GM19397 (cell line): ENCODE data around the gene UBN2.
A peak's percentile ranks its signal among the peaks of the same experiment; 100 is the strongest.

Experiments used
- ATAC-seq: cut with Tn5 transposase; IDR thresholded peaks from one replicate; pipeline ENCODE4 v1.9.1; 2021; ENCODE audit warnings: mild to moderate bottlenecking, moderate library complexity; ENCODE audit not compliant: unreplicated experiment

UBN2 gene

DNA sequence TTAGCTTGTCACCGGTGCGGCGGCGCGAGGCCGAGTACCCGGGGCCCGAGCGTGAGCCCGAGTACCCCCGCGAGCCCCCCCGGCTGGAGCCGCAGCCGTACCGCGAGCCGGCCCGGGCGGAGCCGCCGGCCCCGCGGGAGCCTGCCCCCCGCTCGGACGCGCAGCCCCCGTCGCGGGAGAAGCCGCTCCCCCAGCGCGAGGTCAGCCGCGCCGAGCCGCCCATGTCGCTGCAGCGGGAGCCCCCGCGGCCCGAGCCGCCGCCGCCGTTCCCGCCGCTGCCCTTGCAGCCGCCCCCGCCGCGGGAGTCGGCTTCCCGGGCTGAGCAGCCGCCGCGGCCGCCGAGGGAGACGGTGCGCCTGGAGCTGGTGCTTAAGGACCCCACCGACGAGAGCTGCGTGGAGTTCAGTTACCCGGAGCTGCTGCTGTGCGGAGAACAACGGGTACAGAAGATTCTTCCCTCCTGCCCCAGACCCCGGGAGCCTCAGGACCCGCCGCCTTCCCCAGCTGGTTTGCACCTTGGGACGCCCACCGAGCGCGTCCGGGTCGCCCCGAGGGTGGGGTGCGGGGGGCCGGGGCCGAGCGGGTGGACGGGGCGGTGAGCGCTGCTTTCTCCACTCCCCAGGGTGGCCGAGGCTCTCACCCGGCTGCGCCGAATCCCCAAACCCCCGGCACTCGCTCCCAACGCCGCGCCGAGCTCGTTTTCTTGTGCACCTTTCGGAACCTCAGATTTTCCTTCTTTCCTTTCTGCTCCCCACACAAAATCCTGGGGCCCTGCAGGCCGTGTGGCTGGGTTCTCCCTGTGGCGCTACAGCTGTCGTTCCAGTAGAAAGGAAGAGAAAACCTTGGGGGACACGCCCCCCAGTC, 708 bp downstream of the UBN2 start:
- ATAC-seq: peak; percentile 39

DNA sequence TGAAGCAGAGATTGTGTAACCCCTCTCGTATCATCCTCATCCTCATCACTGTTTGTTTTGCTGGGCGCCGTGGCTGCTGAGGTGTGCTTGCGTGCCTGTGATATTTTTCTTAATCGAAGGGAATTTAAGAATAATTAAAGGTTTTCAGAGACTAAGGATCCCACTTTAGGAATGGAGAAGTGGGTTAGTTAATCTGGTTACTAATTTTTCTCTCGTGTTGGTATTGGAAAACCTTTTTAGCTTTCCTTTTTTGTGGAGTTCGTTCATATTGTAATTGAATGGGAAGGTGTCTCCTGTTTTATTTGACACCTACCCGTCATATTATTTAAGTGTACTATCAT, 1.3 kb downstream of the UBN2 start:
- ATAC-seq: no peak

DNA sequence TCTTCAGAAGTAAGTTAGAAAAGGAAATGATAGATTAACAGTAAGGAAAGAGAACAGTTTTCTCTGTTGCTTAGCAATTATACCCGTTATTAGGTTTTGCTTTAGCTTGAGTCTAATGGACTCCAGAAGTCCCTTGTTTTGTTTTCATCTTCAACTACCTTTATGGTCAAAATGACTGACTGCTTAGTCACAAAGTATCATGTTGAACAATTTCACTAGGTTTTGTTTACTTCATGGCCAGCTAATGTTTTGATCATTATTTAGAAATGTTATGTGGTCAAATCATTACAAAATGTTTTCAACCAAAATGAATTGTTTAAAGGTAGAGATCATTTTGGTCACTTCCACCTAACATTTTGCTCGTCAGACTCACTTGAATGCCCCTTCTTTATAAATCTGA, 1.9 kb downstream of the UBN2 start:
- ATAC-seq: no peak

DNA sequence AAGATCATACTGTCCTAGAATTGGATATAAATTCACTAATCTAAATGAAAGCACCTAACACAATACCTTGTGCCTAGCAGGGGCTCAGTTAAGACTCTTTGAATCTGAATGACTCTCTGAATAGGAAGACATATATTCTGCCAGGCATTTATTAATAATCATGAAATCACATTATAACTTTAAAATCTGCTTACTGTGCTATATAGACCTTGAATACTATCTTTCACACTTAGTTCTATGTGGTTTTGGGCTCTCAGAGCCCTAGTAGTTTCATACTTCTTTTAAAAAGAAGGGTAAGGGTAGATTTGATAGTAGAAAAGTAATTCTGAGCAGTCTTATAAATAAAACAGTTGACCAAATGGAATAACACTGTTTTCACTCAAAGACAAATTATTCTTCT, 10.2 kb downstream of the UBN2 start:
- ATAC-seq: no peak

DNA sequence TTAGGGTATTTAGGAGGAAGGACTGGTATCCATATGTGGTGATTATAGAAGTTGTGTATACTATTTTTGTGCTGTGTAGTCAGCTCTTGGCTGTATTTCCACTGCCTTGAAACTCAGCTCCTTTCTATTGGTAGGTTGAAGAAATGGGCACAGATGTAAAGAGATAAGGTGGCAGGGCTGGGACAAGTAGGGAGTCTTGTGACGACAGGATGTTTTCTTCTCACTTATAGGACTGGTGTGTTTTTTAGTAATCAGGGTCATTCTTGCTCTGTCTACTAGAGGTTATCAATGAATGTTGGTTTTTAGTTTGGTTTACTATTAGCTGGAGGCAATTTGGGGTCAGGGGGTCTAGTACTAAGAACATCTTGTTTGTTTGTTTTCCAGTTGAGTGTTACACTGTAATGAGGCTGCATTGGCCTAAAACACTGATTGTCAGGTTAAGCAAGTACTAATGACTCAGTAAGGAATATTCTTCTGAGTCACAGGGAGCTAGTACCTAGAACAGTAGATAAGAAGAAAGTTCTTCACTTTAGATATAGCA, 11.8 kb downstream of the UBN2 start:
- no peak for ATAC-seq

DNA sequence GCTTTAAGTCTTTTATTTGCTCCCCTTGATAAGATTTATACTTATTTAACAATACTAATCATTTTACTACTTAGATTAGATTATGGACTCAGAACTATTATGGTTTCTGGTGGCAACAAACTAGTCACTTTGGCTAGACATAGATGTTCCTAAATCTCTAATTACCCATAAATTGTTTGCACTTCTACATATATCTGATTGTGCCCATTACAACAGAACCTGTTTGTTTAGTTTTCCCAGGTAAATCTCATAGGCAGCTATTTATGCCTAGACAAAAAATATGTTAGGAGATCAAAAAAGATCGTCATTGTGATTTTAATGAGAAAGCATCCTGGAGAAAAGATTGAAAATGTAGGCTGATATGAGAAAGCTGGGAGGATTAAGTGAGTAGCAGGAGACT, 14.4 kb downstream of the UBN2 start:
- ATAC-seq: no peak

DNA sequence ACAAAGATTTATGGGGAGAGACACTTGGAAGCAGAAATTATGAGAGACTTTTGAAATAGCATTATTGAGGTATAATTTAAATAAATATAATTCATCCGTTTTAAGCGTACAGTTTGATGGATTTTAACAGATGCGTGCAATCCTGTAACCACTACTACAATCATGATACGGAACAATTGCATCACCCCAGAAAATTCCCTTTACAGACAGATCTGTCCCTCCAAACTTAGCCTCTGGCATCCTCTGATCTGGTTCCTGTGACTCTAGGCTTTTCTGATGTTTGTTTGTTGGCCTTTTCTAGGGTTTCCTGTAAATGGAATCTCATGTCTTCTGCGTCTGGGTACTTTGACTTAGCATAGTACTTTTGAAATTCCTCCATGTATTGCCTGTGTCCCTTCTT, 15.5 kb downstream of the UBN2 start:
- no peak for ATAC-seq

DNA sequence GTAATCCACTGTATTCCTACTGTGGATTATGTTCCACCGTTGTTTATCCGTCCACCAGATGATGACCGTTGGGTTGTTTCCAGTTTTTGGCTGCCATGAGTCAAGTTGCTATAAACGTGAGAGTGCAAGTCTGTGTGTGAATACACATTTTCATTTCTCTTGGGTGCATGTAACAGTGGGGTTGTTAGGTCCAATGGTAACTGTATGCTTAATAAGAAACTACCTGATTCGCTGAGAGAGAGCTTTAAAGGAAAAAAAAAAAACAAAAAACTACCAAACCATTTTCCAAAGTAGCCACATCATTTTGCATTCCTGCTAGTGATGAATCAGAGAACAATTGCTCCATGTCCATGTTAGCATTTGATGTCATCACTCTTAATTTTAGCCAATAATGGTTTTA, 15.9 kb downstream of the UBN2 start:
- ATAC-seq: no peak

DNA sequence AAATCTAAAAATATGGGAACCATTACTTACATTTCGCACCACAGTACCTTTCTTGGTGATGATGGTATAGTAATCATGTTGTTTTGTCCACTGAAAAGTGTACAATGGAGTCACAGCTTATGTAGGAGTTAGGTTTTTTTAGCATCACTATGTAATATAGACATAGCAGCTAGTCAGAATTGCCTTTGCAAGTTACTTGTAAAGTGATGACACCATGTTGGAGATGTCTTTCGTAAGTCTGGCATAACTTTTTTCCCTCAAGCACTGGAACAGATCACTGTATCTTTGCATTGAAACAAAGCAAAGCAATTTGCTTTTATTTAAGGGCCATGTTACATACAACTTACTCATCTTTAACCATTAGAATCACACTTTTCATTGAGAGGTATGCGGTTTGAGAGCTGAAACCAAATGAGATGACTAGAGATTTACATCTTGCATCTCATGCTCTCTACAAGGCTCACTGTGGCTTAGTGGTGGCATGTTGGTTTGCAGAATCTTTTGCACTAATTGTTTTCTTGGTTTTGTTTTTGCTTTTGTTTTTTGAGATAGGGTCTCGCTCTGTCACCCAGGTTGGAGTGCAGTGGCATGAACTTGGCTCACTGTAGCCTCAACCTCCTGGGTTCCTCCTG, 18.3 kb downstream of the UBN2 start:
- ATAC-seq: no peak

DNA sequence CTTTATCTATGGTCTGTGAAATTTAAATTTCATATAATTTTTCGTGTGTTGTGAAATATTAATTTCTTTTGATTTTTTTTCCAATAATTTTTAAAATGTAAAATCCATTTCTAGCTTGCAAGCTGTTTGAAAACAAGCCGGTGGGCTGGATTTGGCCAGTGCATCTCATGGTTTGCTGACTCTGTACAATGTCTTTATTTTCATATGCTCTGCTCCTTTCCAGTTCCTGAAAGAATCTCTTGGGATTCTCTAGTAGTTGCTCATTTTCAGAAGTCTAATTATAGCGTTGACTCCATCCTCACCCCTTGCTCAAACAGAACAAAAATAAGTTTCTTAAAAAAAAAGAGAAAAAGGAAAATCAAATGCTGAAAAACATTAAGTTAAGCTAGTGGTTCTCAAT, 21.4 kb downstream of the UBN2 start:
- no peak for ATAC-seq

DNA sequence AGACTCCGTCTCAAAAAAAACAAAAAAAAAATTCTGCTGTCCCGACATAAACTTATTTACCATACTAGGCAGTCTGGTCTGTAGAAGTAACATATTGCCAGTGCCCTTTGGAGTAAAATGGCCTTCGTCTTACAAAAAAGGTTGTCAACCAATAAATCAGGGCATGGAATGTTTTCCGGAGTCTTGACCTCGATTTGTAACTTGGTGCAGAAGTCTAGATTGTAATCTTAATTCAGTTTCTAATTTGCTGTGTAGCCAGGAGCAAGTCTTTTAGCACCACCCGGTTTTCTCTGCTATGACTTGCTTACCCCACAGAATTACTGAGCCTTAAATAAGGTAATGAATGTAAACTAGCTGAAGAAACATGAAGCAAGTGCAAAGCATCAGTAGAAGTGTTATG, 23.2 kb downstream of the UBN2 start:
- ATAC-seq: no peak

DNA sequence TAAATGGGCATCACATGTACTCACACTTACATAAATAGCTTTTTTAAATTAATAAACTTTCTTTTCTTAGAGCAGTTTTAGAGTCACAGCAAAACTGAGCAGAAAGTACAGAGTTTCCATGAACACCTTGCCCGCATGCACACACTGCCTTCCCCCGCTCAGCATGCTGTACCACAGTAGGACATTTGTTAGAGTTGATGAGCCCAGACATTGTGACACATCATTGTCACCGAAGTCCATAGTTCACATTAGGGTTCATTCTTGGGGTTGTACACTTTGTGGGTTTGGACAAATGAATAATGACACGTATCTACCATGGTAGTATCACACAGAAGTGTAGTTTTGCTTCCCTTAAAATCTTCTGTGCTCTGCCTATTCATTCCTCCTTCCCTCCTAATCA, 23.7 kb downstream of the UBN2 start:
- no peak for ATAC-seq

DNA sequence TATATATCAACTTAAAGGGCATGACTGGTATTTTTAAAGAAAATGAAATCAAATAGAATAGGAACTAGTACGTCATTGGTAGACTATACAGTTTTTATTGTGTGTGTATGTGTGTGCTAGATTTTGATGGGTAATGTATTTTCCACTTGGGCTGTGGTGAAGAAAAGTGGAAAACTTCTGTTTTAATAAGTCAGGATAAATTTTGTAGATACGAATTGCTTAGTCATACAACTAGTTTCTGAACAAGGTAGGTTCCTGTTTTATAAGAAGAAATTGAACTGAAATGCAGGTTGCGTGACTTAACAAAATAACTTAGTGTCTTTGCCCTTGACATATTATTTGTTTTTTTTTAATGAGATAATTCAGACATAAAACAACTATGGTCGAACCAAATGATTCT, 24.3 kb downstream of the UBN2 start:
- no peak for ATAC-seq

DNA sequence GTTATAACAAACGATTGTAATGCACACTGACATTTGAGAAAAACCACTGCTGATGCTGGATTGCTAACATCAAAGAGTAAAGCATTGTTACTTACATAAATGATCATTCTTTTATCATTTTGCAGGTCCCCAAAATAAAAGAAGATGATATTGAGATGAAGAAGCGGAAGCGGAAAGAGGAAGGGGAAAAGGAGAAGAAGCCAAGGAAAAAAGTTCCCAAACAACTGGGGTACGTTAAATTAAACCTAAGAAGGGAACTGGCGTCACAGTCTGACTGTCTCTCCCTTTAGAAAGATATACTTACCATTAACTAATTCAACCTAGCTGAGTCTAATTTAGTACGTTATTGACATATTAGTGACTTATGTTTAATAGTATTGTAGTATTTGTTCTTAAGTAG, 28.1 kb downstream of the UBN2 start:
- ATAC-seq: no peak

DNA sequence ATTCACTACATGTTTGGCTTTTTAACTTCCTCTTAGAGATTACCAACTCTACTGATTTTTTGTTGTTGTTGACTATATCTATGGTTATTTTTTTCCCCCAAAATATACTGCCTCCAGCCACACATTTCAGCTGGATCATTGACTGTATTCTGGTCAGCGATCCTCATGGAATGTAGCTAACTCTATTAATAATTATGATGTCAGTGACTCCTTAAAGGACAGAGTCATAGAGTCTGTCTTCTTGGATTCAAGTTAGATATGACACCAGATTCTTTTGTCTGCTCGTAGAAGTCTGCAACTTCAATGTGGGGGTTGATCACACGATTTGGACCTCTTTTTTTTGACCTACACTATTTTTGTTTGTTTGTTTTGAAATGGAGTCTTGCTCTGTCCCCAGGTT, 33.2 kb downstream of the UBN2 start:
- no peak for ATAC-seq

DNA sequence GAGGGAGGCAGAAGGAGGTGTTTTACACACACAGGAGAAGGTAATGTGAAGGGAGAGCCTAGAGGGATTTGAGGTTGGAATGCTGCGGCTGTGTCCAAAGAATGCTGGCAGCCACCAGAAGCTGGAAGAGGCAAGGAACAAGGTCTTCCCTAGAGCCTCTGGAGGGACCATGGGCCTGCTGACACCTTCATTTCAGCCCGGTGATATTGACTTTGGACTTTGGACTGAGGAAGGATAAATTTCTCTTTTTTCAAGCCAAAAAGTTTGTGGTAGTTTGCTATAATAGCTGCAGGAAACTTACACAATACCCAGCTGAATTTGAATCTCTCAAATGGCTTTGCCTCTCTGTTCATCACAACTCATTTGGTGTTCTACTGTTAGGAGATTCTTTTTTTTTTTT, 34.6 kb downstream of the UBN2 start:
- ATAC-seq: no peak

DNA sequence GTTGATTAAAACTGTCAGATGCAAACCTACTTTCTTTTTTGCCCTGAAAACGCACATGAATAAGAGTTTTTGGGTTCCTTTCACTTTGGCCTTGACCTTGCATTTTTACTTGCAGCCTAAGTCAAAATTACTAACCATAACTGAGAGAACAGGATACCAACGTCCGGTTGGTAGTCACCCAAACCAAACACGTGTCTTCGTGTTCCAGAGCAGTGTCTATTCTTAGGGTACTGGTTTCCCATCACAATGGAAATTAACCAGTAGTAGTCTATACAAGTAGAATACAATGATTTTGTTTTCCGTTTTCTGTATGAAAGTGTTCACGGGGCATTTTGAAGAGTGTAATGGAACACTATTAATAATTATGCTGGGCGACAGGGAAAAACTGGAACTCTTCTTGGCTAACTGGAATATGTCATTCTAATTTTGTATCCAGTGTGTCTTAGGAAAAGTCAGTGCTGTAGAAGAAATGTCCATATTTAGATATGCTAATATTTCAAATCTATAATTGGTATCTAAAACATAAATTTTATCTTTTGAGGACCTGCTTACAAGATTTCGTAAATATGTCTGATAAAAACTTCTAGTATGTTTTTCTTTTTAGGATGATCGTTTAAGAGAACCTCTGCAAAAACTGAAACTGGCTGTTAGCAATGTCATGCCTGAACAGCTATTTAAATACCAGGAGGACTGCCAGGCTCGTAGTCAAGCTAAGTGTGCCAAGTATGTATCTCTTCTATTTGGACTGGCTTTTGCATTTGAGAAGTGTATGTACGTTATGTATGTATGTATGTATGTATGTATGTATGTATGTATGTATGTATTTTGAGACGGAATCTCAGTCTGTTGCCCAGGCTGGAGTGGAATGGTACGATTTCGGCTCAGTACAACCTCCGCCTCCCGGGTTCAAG, 40.9 kb downstream of the UBN2 start:
- no peak for ATAC-seq

DNA sequence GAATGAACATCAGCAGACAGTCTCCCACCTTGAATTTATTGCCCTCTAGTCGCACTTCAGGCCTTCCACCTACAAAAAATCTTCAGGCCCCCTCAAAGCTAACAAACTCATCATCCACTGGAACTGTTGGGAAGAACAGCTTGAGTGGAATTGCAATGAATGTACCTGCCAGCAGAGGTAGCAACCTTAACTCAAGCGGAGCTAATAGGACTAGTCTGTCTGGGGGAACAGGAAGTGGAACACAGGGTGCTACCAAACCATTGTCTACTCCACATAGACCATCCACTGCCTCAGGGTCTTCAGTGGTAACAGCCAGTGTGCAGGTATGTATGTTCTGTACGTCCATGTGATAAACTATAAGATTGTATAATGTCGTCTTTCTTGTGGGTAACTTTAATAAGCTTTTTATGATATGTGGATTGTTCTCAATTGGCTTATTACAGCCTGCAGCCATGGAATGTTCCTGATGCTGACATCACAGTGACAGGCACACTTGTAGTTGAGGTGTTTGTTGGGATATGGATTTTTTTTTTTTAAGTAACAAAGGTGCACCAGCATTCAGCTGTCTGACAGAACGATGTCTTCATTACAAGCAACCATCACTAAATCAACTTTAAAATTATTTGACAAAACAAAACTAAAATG, 53.3 kb downstream of the UBN2 start:
- no peak for ATAC-seq

DNA sequence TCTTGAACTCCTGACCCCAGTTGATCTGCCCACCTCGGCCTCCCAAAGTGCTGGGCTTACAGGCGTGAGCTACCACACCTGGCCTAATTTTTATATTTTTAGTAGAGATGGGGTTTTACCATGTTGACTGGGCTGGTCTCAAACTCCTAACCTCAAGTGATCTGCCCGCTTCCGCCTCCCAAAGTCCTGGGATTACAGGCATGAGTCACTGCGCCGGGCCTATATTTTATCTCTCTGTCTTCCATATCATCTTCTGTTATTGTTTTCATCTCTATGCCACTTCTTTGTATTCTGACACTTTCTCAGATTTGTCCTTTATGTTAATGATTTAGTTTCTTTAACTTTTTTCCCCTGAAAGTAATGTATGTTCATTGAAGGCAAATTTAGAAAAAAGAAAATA, 55.1 kb downstream of the UBN2 start:
- ATAC-seq: no peak

DNA sequence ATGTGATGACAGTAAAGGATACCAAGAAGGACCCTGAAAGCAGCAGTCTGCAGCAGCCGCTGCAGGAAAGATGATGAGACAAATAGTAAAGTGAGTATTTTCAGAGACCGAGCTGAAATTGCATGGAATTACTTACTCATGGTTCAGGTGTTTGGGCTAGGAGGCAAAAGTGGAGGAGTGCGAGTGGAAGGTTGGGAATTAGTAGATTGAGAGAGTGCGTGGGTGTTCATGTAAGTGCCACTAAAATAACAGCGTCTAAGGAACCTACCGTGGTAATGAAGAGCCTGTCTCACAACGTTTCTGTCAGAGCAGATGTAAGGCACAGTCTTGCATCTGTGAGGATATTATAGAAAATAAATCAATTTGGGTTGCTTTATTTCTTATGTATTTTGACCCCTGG, 61.8 kb downstream of the UBN2 start:
- ATAC-seq: no peak

DNA sequence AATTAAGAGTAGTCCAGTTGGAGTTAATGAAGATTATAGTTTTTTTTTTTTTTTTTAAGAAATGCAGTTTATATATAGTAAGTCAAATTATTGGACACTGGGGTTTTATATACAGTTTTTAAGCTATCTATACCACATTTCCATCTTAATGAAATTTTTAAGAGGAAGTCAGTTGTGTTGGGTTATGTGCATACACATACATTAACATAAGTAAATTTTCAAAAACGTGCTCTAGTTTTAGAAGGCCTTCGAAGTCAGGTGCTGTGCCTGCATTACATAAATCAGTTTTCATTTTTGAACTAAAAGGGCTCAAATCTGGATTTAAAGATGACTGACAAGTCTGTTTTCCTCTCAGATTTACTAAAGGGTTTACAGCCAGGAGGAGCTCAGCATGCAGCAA, 62.5 kb downstream of the UBN2 start:
- no peak for ATAC-seq
